Measurements from ENCODE around the gene ARNT2. TPM values are rescaled to one million over a fixed set of nuclear protein-coding genes. Genes with fewer than 3 reads are reported as not detected.

Gene ARNT2
- total and polyA plus RNA-seq, 4 donors, result 2.0 to 12.2 (median 5.5) TPM

- no peak overlapping the region for H3K4me3 ChIP-seq
- H3K9me3 ChIP-seq (ENCODE audit: control insufficient read depth in 4 of 4, insufficient read depth in 3 of 4, low read length in 3 of 4), result no peaks in the 10 kb centered on the region
- DNase-seq (no peak), ATAC-seq (ENCODE audit: insufficient read depth, low FRiP score) (no peak)
- H3K4me1 ChIP-seq (ENCODE audit: control insufficient read depth in 5 of 5, insufficient read depth in 5 of 5, low read length in 5 of 5), result peaks cover 0 to 26% (median 4%) of the 10 kb centered on the region in 5 donors
- WGBS, 2 donors, result 77 to 83% methylated on average over 4 of the region's 4 CpGs
- H3K27me3 ChIP-seq (ENCODE audit: control insufficient read depth in 3 of 3, insufficient read depth in 3 of 3, low read length in 2 of 3), result no peaks in the 10 kb centered on the region
- H3K27ac ChIP-seq (ENCODE audit: low read depth in 1 of 2, low read length in 1 of 2), result no peak overlapping the region
- H3K36me3 ChIP-seq (ENCODE audit: control insufficient read depth in 4 of 4, insufficient read depth in 4 of 4, low read length in 4 of 4), result peaks cover 0 to 4% (median 0%) of the 10 kb centered on the region in 4 donors
- no peak for TF ChIP-seq CTCF (IDR thresholded peaks at IDR 0.05; ENCODE audit: control extremely low read depth, extremely low read depth)
- H3K9ac ChIP-seq (ENCODE audit: insufficient read depth in 1 of 2, low read length in 2 of 2), result no peak overlapping the region
Measured at GRCh38 chr15:80601256-80601655, 197.1 kb downstream of the ARNT2 start.

- no peak for TF ChIP-seq CTCF (IDR thresholded peaks at IDR 0.05; ENCODE audit: control extremely low read depth, extremely low read depth)
- no peak overlapping the region for H3K27ac ChIP-seq (ENCODE audit: low read depth in 1 of 2, low read length in 1 of 2)
- no peak overlapping the region for H3K9ac ChIP-seq (ENCODE audit: insufficient read depth in 1 of 2, low read length in 2 of 2)
- peaks cover 0 to 60% (median 17%) of the 10 kb centered on the region in 5 donors for H3K4me1 ChIP-seq (ENCODE audit: control insufficient read depth in 5 of 5, insufficient read depth in 5 of 5, low read length in 5 of 5)
- H3K36me3 ChIP-seq (ENCODE audit: control insufficient read depth in 4 of 4, insufficient read depth in 4 of 4, low read length in 4 of 4), result no peaks in the 10 kb centered on the region
- 81 to 85% methylated on average over 14 of the region's 14 CpGs for WGBS, 2 donors
- no peak overlapping the region for H3K4me3 ChIP-seq
- ATAC-seq (ENCODE audit: insufficient read depth, low FRiP score), result no peak
- no peaks in the 10 kb centered on the region for H3K27me3 ChIP-seq (ENCODE audit: control insufficient read depth in 3 of 3, insufficient read depth in 3 of 3, low read length in 2 of 3)
- no peaks in the 10 kb centered on the region for H3K9me3 ChIP-seq (ENCODE audit: control insufficient read depth in 4 of 4, insufficient read depth in 3 of 4, low read length in 3 of 4)
- DNase-seq, result peak; percentile 89 to 97 (median 96)
Measured at GRCh38 chr15:80604583-80605575, 200.7 kb downstream of the ARNT2 start.

GRCh38 chr15:80605591-80606150, 201.5 kb downstream of the ARNT2 start:
- H3K27me3 ChIP-seq (ENCODE audit: control insufficient read depth in 3 of 3, insufficient read depth in 3 of 3, low read length in 2 of 3), result no peaks in the 10 kb centered on the region
- H3K4me1 ChIP-seq (ENCODE audit: control insufficient read depth in 5 of 5, insufficient read depth in 5 of 5, low read length in 5 of 5), result peaks cover 0 to 64% (median 20%) of the 10 kb centered on the region in 5 donors
- H3K27ac ChIP-seq (ENCODE audit: low read depth in 1 of 2, low read length in 1 of 2), result no peak overlapping the region
- no peak for TF ChIP-seq CTCF (IDR thresholded peaks at IDR 0.05; ENCODE audit: control extremely low read depth, extremely low read depth)
- ATAC-seq (ENCODE audit: insufficient read depth, low FRiP score) (no peak), DNase-seq (no peak)
- 86 to 92% methylated on average over 6 of the region's 6 CpGs for WGBS, 2 donors
- H3K9ac ChIP-seq (ENCODE audit: insufficient read depth in 1 of 2, low read length in 2 of 2), result no peak overlapping the region
- no peaks in the 10 kb centered on the region for H3K9me3 ChIP-seq (ENCODE audit: control insufficient read depth in 4 of 4, insufficient read depth in 3 of 4, low read length in 3 of 4)
- no peaks in the 10 kb centered on the region for H3K36me3 ChIP-seq (ENCODE audit: control insufficient read depth in 4 of 4, insufficient read depth in 4 of 4, low read length in 4 of 4)
- H3K4me3 ChIP-seq, result no peak overlapping the region
